Measurements from ENCODE around the gene DKK2. TPM values are rescaled to one million over a fixed set of nuclear protein-coding genes. Genes with fewer than 3 reads are reported as not detected.
"Not testable (repeated sequence)": the region's sequence is repeated elsewhere in the genome, so short reads cannot be mapped to it uniquely, and the experiment has no call there.

DKK2 gene
- total RNA-seq, 1 donor from 2014 or later, result 0.06 TPM

DNA sequence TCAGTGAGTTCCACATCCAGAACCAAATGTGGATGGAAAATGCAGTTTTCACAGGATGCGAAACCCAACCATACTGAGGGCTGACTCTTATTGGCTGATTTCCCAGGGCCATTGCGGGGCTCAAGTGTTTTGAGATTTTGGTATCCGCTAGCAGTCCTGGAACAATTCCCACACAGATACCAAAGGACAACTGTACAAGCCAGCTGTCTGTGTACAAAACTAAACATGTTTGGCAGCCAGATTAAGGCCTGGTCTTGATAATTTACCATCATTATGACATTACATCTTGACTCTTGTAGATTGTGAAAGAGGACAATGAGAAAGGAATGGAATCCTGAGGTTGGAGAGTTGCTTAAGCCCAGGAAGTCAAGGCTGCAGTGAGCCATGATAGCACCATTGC, 121.9 kb downstream of the DKK2 start:
- DNase-seq (ENCODE audit: extremely low read depth, low read depth, low spot score), result no peak

DNA sequence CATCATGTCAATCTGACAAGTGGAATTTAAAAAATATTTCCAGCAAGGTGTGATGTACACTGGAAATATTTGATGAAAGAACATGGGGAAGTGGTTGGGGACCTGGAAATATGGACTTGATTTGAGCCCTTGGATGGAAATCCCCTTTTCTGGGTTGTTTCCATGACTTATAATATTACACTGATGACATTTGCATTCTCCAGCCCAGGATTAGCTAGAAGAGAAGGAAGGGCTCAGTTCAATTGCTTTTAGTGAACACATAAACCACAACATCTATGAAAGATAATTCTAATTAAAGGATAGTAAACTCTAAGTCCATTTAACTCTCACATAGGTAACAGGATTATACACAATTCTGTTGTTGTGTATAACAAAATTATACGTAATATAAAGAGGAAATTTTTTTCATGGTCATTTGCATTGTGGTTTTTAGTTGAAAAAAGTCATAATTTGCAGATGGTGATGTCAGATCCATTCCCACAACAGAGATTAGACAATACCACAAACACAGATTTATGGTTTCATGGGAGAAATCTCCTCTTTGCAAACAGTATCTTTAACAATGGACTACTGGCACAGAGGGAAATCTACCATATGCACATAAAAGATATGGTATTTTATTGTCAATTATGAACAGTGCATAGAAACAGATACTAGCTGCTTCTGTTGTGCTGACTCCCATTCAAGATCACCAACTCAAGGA, 126.5 kb downstream of the DKK2 start:
- DNase-seq (ENCODE audit: extremely low read depth, low read depth, low spot score), result no peak

DNA sequence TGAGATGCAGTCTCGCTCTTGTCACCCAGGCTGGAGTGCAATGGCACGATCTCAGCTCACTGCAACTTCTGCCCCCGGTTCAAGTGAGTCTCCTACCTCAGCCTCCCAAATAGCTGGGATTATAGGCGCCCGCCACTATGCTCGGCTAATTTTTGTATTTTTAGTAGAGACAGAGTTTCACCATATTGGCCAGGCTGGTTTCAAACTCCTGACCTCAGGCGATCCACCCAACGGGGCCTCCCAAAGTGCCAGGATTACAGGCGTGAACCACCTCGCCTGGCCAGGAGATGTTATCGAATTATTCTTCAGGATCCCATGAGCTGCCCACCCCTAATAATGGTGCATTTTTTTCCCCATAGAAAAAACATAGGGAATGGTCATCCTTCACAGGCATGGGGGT, 128.1 kb downstream of the DKK2 start:
- not testable (repeated sequence) for DNase-seq (ENCODE audit: extremely low read depth, low read depth, low spot score)

DNA sequence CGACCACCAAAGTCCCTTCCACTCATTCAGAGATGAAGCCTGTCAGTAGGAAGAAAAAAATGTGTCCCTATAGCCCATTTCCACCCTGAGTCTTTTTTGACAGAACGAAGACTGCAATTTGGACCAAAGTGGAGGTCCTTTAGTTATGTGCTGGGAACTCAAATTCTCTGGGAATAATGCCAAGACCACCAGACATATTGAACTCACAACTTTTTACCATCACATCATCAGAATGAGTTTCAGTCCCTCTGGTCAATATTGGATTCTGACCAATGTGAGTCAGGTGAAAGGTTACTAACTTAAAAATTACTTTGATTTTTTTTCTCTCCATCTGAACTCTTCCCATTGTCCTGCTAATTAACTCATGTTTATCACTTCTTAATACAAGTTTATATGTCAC, 128.9 kb downstream of the DKK2 start:
- no peak for DNase-seq (ENCODE audit: extremely low read depth, low read depth, low spot score)

- no peak for DNase-seq (ENCODE audit: extremely low read depth, low read depth, low spot score)
Observed at GRCh38 chr4:106906728-106907127, 129.4 kb downstream of the DKK2 start.

DNA sequence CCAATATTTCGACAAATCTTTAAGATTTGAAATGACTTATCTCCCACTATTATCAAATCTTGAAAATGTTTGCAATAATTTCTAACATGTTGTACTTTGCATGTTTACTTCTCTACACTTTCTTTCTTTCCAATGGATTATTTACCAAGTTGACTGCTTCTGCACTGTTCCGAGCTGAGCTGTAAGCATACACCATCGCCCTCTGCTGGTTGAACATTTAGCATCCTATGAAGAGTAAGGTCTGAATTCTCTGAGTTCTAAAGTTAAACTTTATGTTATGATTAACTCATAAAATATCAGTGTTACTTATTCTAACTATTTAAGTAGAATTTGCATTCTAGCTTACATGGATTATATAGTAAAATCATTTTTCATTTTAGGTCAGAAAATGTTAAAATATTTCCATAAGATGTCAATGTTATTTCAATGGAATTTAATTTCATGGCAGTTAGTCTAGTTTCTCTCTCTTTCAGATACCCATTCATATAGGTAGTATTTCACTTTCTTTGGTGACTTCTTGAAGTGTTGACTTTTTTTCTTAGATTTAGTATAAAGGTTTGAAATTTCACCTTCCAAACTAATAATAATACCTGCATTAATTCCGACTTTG, 137.4 kb downstream of the DKK2 start:
- DNase-seq (ENCODE audit: extremely low read depth, low read depth, low spot score), result peak; percentile 51

- DNase-seq (ENCODE audit: extremely low read depth, low read depth, low spot score), result no peak
Observed at GRCh38 chr4:106893903-106894302, 142.2 kb downstream of the DKK2 start.

GRCh38 chr4:106893395-106893881, 142.7 kb downstream of the DKK2 start:
- no peak for DNase-seq (ENCODE audit: extremely low read depth, low read depth, low spot score)

GRCh38 chr4:106892786-106893185, 143.3 kb downstream of the DKK2 start:
- no peak for DNase-seq (ENCODE audit: extremely low read depth, low read depth, low spot score)

GRCh38 chr4:106875340-106875739, 160.8 kb downstream of the DKK2 start:
- no peak for DNase-seq (ENCODE audit: extremely low read depth, low read depth, low spot score)

All from glomerular endothelial cell (primary cell).